Right lobe of liver (tissue), 6 donors: ENCODE results near the gene GJA3. TPM values are rescaled to one million over a fixed set of nuclear protein-coding genes. Genes with fewer than 3 reads are reported as not detected.

Experiments used
- ATAC-seq, 4 donors: fragments of 200-7000 bp; cut with Tn5 transposase; one replicate each; pipeline ENCODE4 v1.9.1; 2020; ENCODE audit warnings: mild to moderate bottlenecking in 4 of 4, moderate library complexity in 4 of 4
- DNase-seq, 3 donors: peaks; one replicate each; pipeline ENCODE4 v3.0.0-alpha.2; 2020
- H3K27ac ChIP-seq, 3 donors: fragments of 200-600 bp; one replicate each; pipeline ENCODE4 v1.8.0; 2022
- H3K27me3 ChIP-seq, 2 donors: fragments of 200-600 bp; one replicate each; pipeline ENCODE4 v1.8.0; 2022
- H3K36me3 ChIP-seq, 4 donors: fragments of 200-600 bp; sonication (generic) in 1 of 4; one replicate each; pipeline versions ENCODE4 v1.5.1 to v1.8.0; 2017 to 2022; ENCODE audit warnings: control low read depth in 1 of 4
- H3K4me1 ChIP-seq, 4 donors: fragments of 200-600 bp; sonication (generic) in 1 of 4; one replicate each; pipeline versions ENCODE4 v1.5.1 to v1.8.0; 2017 to 2022; ENCODE audit warnings: control low read depth in 1 of 4
- H3K4me3 ChIP-seq, 3 donors: fragments of 200-600 bp; one replicate each; pipeline ENCODE4 v1.8.0; 2022
- H3K9me3 ChIP-seq, 4 donors: fragments of 200-600 bp; sonication (generic) in 1 of 4; one replicate each; pipeline versions ENCODE4 v1.5.1 to v1.8.0; 2017 to 2022; ENCODE audit warnings: control low read depth in 1 of 4
- POLR2A ChIP-seq: fragments of 450-650 bp; IDR thresholded peaks from one replicate; pipeline ENCODE4 v1.6.1; 2017; ENCODE audit warnings: antibody characterized with exemption, mild to moderate bottlenecking
- WGBS: methylation state at CpG from one replicate; pipeline ENCODE4 v1.1.6; 2018; ENCODE audit warnings: low coverage, low lambda C conversion rate; ENCODE audit not compliant: insufficient coverage; ENCODE audit errors: missing lambda C conversion rate; 5-methylcytosine and 5-hydroxymethylcytosine counted together
- intact Hi-C, 2 donors: fragments of 100-400 bp; cut with DNase I; formaldehyde crosslinking; loops; one replicate each; pipeline versions ENCODE4 v1.11.2 to v1.14.1; 2022
- total RNA-seq, 6 experiments: library from RNA; depleted of rRNA in 2 of 6; stranded (reverse); fragments of >200 nt in 2 of 6; fragmentation: NEBNext Ultra II Directional in 3 of 6; extraction: Animal tissue kit (Norgen Biotek cat#: 25700) in 3 of 6; gene quantifications; one replicate each; pipeline versions ENCODE4 v1.1.0 to v1.2.4, GENCODE V29; 2016 to 2023
- TF ChIP-seq, protein P1 (sequence below), 4 donors: fragments of 200-600 bp in 3 of 4; fragments of 450-650 bp in 1 of 4; IDR thresholded peaks; one replicate each; pipeline versions ENCODE4 v1.5.1 to v1.8.0; 2016 to 2022; ENCODE audit warnings: antibody characterized with exemption in 4 of 4, mild to moderate bottlenecking in 2 of 4
- donor health status: DM: no; HTN: yes; CAD: no.
- donor health status: DM: no; HTN: no; CAD: no.
- donor health status: DM: no; HTN: no; CAD: no.
- donor health status: DM: no; HTN: yes; CAD: no.
- donor health status: DM: no; HTN: yes; CAD: no.

GJA3 gene
- total RNA-seq, 6 experiments from 2014 or later: 0.11 TPM; not detected in 5

- Histone ChIP-seq H3K4me1 (peaks cover 0 to 4% (median 0%) of the 10 kb centered on the region in 4 donors), H3K36me3 (no peaks in the 10 kb centered on the region), H3K27me3 (no peaks in the 10 kb centered on the region), H3K27ac (no peak overlapping the region), H3K4me3 (no peak overlapping the region), H3K9me3 (no peaks in the 10 kb centered on the region)
- ATAC-seq (no peak), DNase-seq (peak in 1 of 3 donors; percentile 10)
- WGBS: 74% methylated on average over 8 of the region's 8 CpGs
- TF ChIP-seq, protein P1, sequence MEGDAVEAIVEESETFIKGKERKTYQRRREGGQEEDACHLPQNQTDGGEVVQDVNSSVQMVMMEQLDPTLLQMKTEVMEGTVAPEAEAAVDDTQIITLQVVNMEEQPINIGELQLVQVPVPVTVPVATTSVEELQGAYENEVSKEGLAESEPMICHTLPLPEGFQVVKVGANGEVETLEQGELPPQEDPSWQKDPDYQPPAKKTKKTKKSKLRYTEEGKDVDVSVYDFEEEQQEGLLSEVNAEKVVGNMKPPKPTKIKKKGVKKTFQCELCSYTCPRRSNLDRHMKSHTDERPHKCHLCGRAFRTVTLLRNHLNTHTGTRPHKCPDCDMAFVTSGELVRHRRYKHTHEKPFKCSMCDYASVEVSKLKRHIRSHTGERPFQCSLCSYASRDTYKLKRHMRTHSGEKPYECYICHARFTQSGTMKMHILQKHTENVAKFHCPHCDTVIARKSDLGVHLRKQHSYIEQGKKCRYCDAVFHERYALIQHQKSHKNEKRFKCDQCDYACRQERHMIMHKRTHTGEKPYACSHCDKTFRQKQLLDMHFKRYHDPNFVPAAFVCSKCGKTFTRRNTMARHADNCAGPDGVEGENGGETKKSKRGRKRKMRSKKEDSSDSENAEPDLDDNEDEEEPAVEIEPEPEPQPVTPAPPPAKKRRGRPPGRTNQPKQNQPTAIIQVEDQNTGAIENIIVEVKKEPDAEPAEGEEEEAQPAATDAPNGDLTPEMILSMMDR (IDR thresholded peaks at IDR 0.05): no peak
- TF ChIP-seq POLR2A: no peak
- intact Hi-C loops: no loop called here
Observed at GRCh38 chr13:20134732-20135131, 26.1 kb downstream of the GJA3 start.

GRCh38 chr13:20132052-20132634, 28.7 kb downstream of the GJA3 start:
- H3K27me3 ChIP-seq: no peaks in the 10 kb centered on the region
- no peak overlapping the region for H3K4me3 ChIP-seq
- peaks cover 0 to 12% (median 3%) of the 10 kb centered on the region in 4 donors for H3K4me1 ChIP-seq
- no peaks in the 10 kb centered on the region for H3K9me3 ChIP-seq
- 68% methylated on average over 6 of the region's 10 CpGs for WGBS
- DNase-seq (peak in 1 of 3 donors; percentile 31), ATAC-seq (no peak)
- H3K36me3 ChIP-seq: no peaks in the 10 kb centered on the region
- H3K27ac ChIP-seq: no peak overlapping the region
- TF ChIP-seq, protein P1 (IDR thresholded peaks at IDR 0.05): no peak
- TF ChIP-seq POLR2A: no peak
- intact Hi-C loops: no loop called here

- no peak for ATAC-seq
- WGBS: 74% methylated on average over 8 of the region's 11 CpGs
- Histone ChIP-seq H3K36me3 (no peaks in the 10 kb centered on the region), H3K4me3 (no peak overlapping the region), H3K27me3 (no peaks in the 10 kb centered on the region), H3K4me1 (peaks cover 0 to 8% (median 3%) of the 10 kb centered on the region in 4 donors), H3K9me3 (no peaks in the 10 kb centered on the region), H3K27ac (no peak overlapping the region)
- intact Hi-C loops: no loop called here
- peak in 1 of 3 donors; percentile 33 for DNase-seq
- TF ChIP-seq, protein P1 (IDR thresholded peaks at IDR 0.05): no peak
Observed at GRCh38 chr13:20131057-20131832, 29.6 kb downstream of the GJA3 start.

DNA sequence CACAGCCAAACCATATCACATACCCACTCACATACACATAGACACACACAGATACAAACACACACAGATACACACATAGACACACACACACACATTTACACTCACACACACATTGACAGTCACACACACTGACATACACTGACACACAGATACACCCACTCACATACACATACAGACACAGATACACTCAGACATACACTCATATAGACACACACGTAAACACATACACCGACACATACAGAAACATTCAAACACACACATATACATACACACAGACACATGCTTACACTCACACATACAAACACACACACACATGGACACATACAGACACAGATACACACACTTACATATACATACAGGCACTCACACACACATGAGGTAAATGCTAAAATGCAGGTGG, 30.2 kb downstream of the GJA3 start:
- H3K4me1 ChIP-seq: peaks cover 0 to 8% (median 3%) of the 10 kb centered on the region in 4 donors
- H3K36me3 ChIP-seq: no peaks in the 10 kb centered on the region
- H3K9me3 ChIP-seq: no peaks in the 10 kb centered on the region
- 94% methylated on average over 2 of the region's 2 CpGs for WGBS
- no peak overlapping the region for H3K4me3 ChIP-seq
- no peak overlapping the region for H3K27ac ChIP-seq
- intact Hi-C loops: no loop called here
- no peak for DNase-seq
- no peaks in the 10 kb centered on the region for H3K27me3 ChIP-seq
- no peak for ATAC-seq
- TF ChIP-seq, protein P1 (IDR thresholded peaks at IDR 0.05): no peak
- no peak for TF ChIP-seq POLR2A
